ENCODE measurements around the gene C1orf159. TPM values are rescaled to one million over a fixed set of nuclear protein-coding genes. Genes with fewer than 3 reads are reported as not detected.

C1orf159 gene
- total and polyA plus RNA-seq, 2 experiments from 2014 or later, result 9.6 to 21.5 TPM

DNA sequence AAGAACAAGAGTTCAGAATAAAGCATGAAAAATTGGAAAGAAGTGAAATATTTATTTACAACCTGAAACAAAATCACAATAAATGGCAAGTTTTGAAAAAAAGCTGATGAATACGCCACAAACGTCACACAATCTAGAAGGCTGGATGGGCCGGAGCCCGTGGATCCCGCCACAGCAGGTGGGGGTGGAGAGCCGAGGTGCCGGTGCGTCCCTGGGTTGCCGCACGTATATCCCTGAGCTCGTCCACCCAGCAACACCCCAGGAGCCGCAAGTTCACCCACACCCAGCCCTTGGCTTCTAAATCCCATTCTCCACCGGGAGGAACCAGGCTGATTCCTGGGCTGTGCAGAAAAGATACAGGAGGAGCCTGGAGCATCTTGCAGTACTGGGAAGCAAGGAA, 32.2 kb upstream of the C1orf159 start:
- peaks cover 17% of the 10 kb centered on the region for H3K27me3 Mint-ChIP-seq (ENCODE audit: insufficient read depth, low read depth, poor library complexity)
- DNase-seq (ENCODE audit: low spot score), result no peak
- Histone ChIP-seq H3K4me2 (no peak overlapping the region), H3K27me3 (ENCODE audit: insufficient read depth) (no peaks in the 10 kb centered on the region), H3K36me3 (ENCODE audit: insufficient read depth) (no peaks in the 10 kb centered on the region; the same call in 1 of the 2 replicates), H3K9me2 (ENCODE audit: insufficient read depth) (no peaks in the 10 kb centered on the region), H3K4me1 (ENCODE audit: insufficient read depth) (no peaks in the 10 kb centered on the region), H4K20me1 (replicated peaks; ENCODE audit: insufficient read depth) (no peaks in the 10 kb centered on the region), H3F3A (replicated peaks; ENCODE audit: low read depth) (0 out of 2 replicates have a peak, but pooled peaks cover 5% of the 10 kb centered on the region), H3K79me2 (replicated peaks; ENCODE audit: insufficient read depth) (no peaks in the 10 kb centered on the region), H3K27ac (ENCODE audit: low read depth) (no peak overlapping the region), H2AFZ (no peak overlapping the region), H3K4me3 (no peak overlapping the region)
- no peak overlapping the region for H3K27ac Mint-ChIP-seq
- peaks cover 10% of the 10 kb centered on the region for H3K36me3 Mint-ChIP-seq (ENCODE audit: low read depth)
- TF ChIP-seq EZH2 (IDR thresholded peaks at IDR 0.05; ENCODE audit: low read depth, unreplicated experiment) (no peak), ZNF114 (CRISPR knock-in tag; IDR thresholded peaks at IDR 0.05) (no peak), STAT1 (IDR thresholded peaks at IDR 0.05; ENCODE audit: unreplicated experiment) (no peak), EZH2phosphoT487 (IDR thresholded peaks at IDR 0.05; ENCODE audit: unreplicated experiment) (no peak), ZNF331 (CRISPR knock-in tag; IDR thresholded peaks at IDR 0.05; ENCODE audit: low read depth) (no peak), POLR2AphosphoS5 (IDR thresholded peaks at IDR 0.05; ENCODE audit: low read depth) (no peak), NANOG (IDR thresholded peaks at IDR 0.05; ENCODE audit: borderline replicate concordance) (no peak), CREB1 (CRISPR knock-in tag; IDR thresholded peaks at IDR 0.05; ENCODE audit: low read depth) (no peak), JUNB (IDR thresholded peaks at IDR 0.05; ENCODE audit: unreplicated experiment) (no peak)
- TF ChIP-seq, protein P1, sequence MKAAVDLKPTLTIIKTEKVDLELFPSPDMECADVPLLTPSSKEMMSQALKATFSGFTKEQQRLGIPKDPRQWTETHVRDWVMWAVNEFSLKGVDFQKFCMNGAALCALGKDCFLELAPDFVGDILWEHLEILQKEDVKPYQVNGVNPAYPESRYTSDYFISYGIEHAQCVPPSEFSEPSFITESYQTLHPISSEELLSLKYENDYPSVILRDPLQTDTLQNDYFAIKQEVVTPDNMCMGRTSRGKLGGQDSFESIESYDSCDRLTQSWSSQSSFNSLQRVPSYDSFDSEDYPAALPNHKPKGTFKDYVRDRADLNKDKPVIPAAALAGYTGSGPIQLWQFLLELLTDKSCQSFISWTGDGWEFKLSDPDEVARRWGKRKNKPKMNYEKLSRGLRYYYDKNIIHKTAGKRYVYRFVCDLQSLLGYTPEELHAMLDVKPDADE (IDR thresholded peaks at IDR 0.05), result no peak
- TF ChIP-seq, protein P2, sequence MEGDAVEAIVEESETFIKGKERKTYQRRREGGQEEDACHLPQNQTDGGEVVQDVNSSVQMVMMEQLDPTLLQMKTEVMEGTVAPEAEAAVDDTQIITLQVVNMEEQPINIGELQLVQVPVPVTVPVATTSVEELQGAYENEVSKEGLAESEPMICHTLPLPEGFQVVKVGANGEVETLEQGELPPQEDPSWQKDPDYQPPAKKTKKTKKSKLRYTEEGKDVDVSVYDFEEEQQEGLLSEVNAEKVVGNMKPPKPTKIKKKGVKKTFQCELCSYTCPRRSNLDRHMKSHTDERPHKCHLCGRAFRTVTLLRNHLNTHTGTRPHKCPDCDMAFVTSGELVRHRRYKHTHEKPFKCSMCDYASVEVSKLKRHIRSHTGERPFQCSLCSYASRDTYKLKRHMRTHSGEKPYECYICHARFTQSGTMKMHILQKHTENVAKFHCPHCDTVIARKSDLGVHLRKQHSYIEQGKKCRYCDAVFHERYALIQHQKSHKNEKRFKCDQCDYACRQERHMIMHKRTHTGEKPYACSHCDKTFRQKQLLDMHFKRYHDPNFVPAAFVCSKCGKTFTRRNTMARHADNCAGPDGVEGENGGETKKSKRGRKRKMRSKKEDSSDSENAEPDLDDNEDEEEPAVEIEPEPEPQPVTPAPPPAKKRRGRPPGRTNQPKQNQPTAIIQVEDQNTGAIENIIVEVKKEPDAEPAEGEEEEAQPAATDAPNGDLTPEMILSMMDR (conservative IDR thresholded peaks at IDR 0.05; ENCODE audit: low read depth in 2 of 2), result no peak
- TF ChIP-seq, protein P3, sequence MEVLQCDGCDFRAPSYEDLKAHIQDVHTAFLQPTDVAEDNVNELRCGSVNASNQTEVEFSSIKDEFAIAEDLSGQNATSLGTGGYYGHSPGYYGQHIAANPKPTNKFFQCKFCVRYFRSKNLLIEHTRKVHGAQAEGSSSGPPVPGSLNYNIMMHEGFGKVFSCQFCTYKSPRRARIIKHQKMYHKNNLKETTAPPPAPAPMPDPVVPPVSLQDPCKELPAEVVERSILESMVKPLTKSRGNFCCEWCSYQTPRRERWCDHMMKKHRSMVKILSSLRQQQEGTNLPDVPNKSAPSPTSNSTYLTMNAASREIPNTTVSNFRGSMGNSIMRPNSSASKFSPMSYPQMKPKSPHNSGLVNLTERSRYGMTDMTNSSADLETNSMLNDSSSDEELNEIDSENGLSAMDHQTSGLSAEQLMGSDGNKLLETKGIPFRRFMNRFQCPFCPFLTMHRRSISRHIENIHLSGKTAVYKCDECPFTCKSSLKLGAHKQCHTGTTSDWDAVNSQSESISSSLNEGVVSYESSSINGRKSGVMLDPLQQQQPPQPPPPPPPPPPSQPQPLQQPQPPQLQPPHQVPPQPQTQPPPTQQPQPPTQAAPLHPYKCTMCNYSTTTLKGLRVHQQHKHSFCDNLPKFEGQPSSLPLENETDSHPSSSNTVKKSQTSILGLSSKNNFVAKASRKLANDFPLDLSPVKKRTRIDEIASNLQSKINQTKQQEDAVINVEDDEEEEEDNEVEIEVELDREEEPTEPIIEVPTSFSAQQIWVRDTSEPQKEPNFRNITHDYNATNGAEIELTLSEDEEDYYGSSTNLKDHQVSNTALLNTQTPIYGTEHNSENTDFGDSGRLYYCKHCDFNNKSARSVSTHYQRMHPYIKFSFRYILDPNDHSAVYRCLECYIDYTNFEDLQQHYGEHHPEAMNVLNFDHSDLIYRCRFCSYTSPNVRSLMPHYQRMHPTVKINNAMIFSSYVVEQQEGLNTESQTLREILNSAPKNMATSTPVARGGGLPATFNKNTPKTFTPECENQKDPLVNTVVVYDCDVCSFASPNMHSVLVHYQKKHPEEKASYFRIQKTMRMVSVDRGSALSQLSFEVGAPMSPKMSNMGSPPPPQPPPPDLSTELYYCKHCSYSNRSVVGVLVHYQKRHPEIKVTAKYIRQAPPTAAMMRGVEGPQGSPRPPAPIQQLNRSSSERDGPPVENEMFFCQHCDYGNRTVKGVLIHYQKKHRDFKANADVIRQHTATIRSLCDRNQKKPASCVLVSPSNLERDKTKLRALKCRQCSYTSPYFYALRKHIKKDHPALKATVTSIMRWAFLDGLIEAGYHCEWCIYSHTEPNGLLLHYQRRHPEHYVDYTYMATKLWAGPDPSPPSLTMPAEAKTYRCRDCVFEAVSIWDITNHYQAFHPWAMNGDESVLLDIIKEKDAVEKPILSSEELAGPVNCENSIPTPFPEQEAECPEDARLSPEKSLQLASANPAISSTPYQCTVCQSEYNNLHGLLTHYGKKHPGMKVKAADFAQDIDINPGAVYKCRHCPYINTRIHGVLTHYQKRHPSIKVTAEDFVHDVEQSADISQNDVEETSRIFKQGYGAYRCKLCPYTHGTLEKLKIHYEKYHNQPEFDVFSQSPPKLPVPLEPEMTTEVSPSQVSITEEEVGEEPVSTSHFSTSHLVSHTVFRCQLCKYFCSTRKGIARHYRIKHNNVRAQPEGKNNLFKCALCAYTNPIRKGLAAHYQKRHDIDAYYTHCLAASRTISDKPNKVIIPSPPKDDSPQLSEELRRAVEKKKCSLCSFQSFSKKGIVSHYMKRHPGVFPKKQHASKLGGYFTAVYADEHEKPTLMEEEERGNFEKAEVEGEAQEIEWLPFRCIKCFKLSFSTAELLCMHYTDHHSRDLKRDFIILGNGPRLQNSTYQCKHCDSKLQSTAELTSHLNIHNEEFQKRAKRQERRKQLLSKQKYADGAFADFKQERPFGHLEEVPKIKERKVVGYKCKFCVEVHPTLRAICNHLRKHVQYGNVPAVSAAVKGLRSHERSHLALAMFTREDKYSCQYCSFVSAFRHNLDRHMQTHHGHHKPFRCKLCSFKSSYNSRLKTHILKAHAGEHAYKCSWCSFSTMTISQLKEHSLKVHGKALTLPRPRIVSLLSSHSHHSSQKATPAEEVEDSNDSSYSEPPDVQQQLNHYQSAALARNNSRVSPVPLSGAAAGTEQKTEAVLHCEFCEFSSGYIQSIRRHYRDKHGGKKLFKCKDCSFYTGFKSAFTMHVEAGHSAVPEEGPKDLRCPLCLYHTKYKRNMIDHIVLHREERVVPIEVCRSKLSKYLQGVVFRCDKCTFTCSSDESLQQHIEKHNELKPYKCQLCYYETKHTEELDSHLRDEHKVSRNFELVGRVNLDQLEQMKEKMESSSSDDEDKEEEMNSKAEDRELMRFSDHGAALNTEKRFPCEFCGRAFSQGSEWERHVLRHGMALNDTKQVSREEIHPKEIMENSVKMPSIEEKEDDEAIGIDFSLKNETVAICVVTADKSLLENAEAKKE (CRISPR knock-in tag; IDR thresholded peaks at IDR 0.05), result no peak
- TF ChIP-seq, protein P4, sequence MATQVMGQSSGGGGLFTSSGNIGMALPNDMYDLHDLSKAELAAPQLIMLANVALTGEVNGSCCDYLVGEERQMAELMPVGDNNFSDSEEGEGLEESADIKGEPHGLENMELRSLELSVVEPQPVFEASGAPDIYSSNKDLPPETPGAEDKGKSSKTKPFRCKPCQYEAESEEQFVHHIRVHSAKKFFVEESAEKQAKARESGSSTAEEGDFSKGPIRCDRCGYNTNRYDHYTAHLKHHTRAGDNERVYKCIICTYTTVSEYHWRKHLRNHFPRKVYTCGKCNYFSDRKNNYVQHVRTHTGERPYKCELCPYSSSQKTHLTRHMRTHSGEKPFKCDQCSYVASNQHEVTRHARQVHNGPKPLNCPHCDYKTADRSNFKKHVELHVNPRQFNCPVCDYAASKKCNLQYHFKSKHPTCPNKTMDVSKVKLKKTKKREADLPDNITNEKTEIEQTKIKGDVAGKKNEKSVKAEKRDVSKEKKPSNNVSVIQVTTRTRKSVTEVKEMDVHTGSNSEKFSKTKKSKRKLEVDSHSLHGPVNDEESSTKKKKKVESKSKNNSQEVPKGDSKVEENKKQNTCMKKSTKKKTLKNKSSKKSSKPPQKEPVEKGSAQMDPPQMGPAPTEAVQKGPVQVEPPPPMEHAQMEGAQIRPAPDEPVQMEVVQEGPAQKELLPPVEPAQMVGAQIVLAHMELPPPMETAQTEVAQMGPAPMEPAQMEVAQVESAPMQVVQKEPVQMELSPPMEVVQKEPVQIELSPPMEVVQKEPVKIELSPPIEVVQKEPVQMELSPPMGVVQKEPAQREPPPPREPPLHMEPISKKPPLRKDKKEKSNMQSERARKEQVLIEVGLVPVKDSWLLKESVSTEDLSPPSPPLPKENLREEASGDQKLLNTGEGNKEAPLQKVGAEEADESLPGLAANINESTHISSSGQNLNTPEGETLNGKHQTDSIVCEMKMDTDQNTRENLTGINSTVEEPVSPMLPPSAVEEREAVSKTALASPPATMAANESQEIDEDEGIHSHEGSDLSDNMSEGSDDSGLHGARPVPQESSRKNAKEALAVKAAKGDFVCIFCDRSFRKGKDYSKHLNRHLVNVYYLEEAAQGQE (IDR thresholded peaks at IDR 0.05; ENCODE audit: unreplicated experiment), result no peak
- no peaks in the 10 kb centered on the region; the same call in 2 of the 3 replicates for H3K4me1 Mint-ChIP-seq
- no peak for ATAC-seq
- peaks cover 13% of the 10 kb centered on the region for H3K9me3 Mint-ChIP-seq
- no peak overlapping the region for H3K4me3 Mint-ChIP-seq
